ENCODE results near the gene LHX5. TPM values are rescaled to one million over a fixed set of nuclear protein-coding genes. Genes with fewer than 3 reads are reported as not detected.

The LHX5 gene
- polyA plus RNA-seq, 3 donors = not detected

GRCh38 chr12:113457185-113457584 lies 14.5 kb downstream of the LHX5 start:
- intact Hi-C loops (cut with micrococcal nuclease) = no loop called here
- Mint-ChIP-seq H3K4me1 (peaks cover 3% of the 10 kb centered on the region), H3K36me3 (no peaks in the 10 kb centered on the region), H3K27me3 (ENCODE audit: low read depth in 3 of 3) (peaks cover 39 to 73% (median 48%) of the 10 kb centered on the region in 3 donors), H3K27ac (no peak overlapping the region), H3K4me3 (no peak overlapping the region), H3K9me3 (peaks cover 0 to 6% (median 0%) of the 10 kb centered on the region in 7 donors)
- Histone ChIP-seq H3K9ac (ENCODE audit: insufficient read depth, low read length, poor library complexity, severe bottlenecking) (no peak overlapping the region), H3K4me2 (replicated peaks; ENCODE audit: extremely low read depth, low read length, poor library complexity, severe bottlenecking) (no peak overlapping the region), H3K27me3 (ENCODE audit: control insufficient read depth in 2 of 2, insufficient read depth in 2 of 2, low read length in 2 of 2) (peaks cover 5 to 31% of the 10 kb centered on the region in 2 donors), H3K9me3 (replicated peaks in 1 of 2; ENCODE audit: control insufficient read depth in 1 of 2, insufficient read depth in 1 of 2, low read length in 2 of 2) (no peaks in the 10 kb centered on the region), H3K4me3 (replicated peaks in 1 of 3; ENCODE audit: low read depth in 2 of 3, low read length in 3 of 3) (no peak overlapping the region), H2AFZ (ENCODE audit: insufficient read depth, low read depth, low read length, poor library complexity, severe bottlenecking) (no peak overlapping the region), H3K36me3 (replicated peaks in 1 of 2; ENCODE audit: control insufficient read depth in 1 of 2, insufficient read depth in 2 of 2, low read length in 2 of 2) (no peaks in the 10 kb centered on the region), H3K4me1 (ENCODE audit: control insufficient read depth in 1 of 2, insufficient read depth in 2 of 2, low read length in 2 of 2) (peaks cover 2% of the 10 kb centered on the region in 2 donors), H4K20me1 (ENCODE audit: insufficient read depth, low read length) (no peaks in the 10 kb centered on the region), H3K27ac (ENCODE audit: low read depth in 1 of 2, low read length in 2 of 2) (no peak overlapping the region), H3K79me2 (ENCODE audit: insufficient read depth, low read length) (no peaks in the 10 kb centered on the region)
- no peak for DNase-seq
- WGBS (ENCODE audit: insufficient coverage) = no CpG with 5 or more reads among the region's 10 CpGs
- TF ChIP-seq CTCF (IDR thresholded peaks at IDR 0.05) = no peak

DNA sequence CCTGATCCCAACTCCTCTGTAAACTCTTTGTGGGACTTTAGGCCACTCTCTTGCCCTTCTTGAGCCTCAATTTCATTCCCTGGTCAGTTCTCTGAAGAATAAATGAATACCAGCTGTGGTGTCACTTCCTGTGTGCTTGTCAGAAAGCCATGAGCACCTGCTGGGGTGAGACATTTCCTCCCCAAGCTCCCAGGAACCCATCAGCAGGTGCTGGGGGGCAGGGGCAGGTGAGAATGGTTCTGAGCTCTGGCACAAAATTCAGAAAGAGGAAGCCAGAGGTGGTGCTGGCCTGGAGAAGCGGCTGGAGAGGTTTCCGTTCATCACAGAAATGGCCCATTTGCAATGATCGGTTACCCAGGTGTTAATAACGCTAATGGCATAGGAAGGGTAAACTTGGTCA lies 14.9 kb downstream of the LHX5 start:
- no peak overlapping the region for H2AFZ ChIP-seq (ENCODE audit: insufficient read depth, low read depth, low read length, poor library complexity, severe bottlenecking)
- no peak overlapping the region for H3K4me2 ChIP-seq (replicated peaks; ENCODE audit: extremely low read depth, low read length, poor library complexity, severe bottlenecking)
- DNase-seq = no peak
- H3K9me3 ChIP-seq (replicated peaks in 1 of 2; ENCODE audit: control insufficient read depth in 1 of 2, insufficient read depth in 1 of 2, low read length in 2 of 2) = no peaks in the 10 kb centered on the region
- H3K9ac ChIP-seq (ENCODE audit: insufficient read depth, low read length, poor library complexity, severe bottlenecking) = no peak overlapping the region
- intact Hi-C loops (cut with micrococcal nuclease) = no loop called here
- Mint-ChIP-seq H3K4me3 (no peak overlapping the region), H3K27ac (no peak overlapping the region), H3K36me3 (no peaks in the 10 kb centered on the region), H3K9me3 (peaks cover 0 to 6% (median 0%) of the 10 kb centered on the region in 7 donors), H3K4me1 (peaks cover 2% of the 10 kb centered on the region), H3K27me3 (ENCODE audit: low read depth in 3 of 3) (peaks cover 40 to 72% (median 46%) of the 10 kb centered on the region in 3 donors)
- H4K20me1 ChIP-seq (ENCODE audit: insufficient read depth, low read length) = no peaks in the 10 kb centered on the region
- WGBS (ENCODE audit: insufficient coverage) = 65% methylated on average over 4 of the region's 4 CpGs
- H3K36me3 ChIP-seq (replicated peaks in 1 of 2; ENCODE audit: control insufficient read depth in 1 of 2, insufficient read depth in 2 of 2, low read length in 2 of 2) = no peaks in the 10 kb centered on the region
- H3K79me2 ChIP-seq (ENCODE audit: insufficient read depth, low read length) = no peaks in the 10 kb centered on the region
- no peak overlapping the region for H3K27ac ChIP-seq (ENCODE audit: low read depth in 1 of 2, low read length in 2 of 2)
- H3K4me1 ChIP-seq (ENCODE audit: control insufficient read depth in 1 of 2, insufficient read depth in 2 of 2, low read length in 2 of 2) = no peaks in the 10 kb centered on the region
- H3K4me3 ChIP-seq (replicated peaks in 1 of 3; ENCODE audit: low read depth in 2 of 3, low read length in 3 of 3) = no peak overlapping the region
- TF ChIP-seq CTCF (IDR thresholded peaks at IDR 0.05) = no peak
- peaks cover 4 to 28% of the 10 kb centered on the region in 2 donors for H3K27me3 ChIP-seq (ENCODE audit: control insufficient read depth in 2 of 2, insufficient read depth in 2 of 2, low read length in 2 of 2)
